Parathyroid adenoma (tissue), 2 donors: Measurements from ENCODE around the gene PCDHGA2.
"Not testable (repeated sequence)": the region's sequence is repeated elsewhere in the genome, so short reads cannot be mapped to it uniquely, and the experiment has no call there.

Experiments used
- H2AFZ ChIP-seq: fragments of 300-600 bp; sonication (generic); one replicate; pipeline ENCODE4 v1.7.0; 2017; ENCODE audit warnings: antibody characterized with exemption, mild to moderate bottlenecking
- H3K27ac ChIP-seq: fragments of 300-600 bp; sonication (generic); one replicate; pipeline ENCODE4 v1.7.0; 2017
- H3K27me3 ChIP-seq: fragments of 300-600 bp; sonication (generic); one replicate; pipeline ENCODE4 v1.7.0; 2017; ENCODE audit warnings: low read length; ENCODE audit not compliant: control insufficient read depth, insufficient read depth
- H3K36me3 ChIP-seq: fragments of 300-600 bp; sonication (generic); one replicate; pipeline ENCODE4 v1.7.0; 2017; ENCODE audit warnings: low read length; ENCODE audit not compliant: control insufficient read depth, insufficient read depth
- H3K4me1 ChIP-seq: fragments of 300-600 bp; sonication (generic); one replicate; pipeline ENCODE4 v1.7.0; 2017; ENCODE audit warnings: control low read depth
- H3K4me2 ChIP-seq: fragments of 300-600 bp; sonication (generic); one replicate; pipeline ENCODE4 v1.7.0; 2017; ENCODE audit warnings: low read length
- H3K4me3 ChIP-seq: fragments of 300-600 bp; sonication (generic); one replicate; pipeline ENCODE4 v1.7.0; 2017; ENCODE audit warnings: low read depth, low read length
- H3K79me2 ChIP-seq: fragments of 300-600 bp; sonication (generic); one replicate; pipeline ENCODE4 v1.7.0; 2017; ENCODE audit warnings: control low read depth
- H3K9ac ChIP-seq: fragments of 300-600 bp; sonication (generic); one replicate; pipeline ENCODE4 v1.7.0; 2017; ENCODE audit warnings: mild to moderate bottlenecking
- H3K9me3 ChIP-seq: fragments of 300-600 bp; sonication (generic); one replicate; pipeline ENCODE4 v1.7.0; 2017; ENCODE audit warnings: low read length; ENCODE audit not compliant: control insufficient read depth
- CTCF ChIP-seq: fragments of 300-600 bp; sonication (generic); IDR thresholded peaks from one replicate; pipeline ENCODE4 v1.7.0; 2017; ENCODE audit warnings: antibody characterized with exemption, mild to moderate bottlenecking
- donor health status: primary hyperparathyroidism.

Gene PCDHGA2

GRCh38 chr5:141338538-141339306 lies at the start of gene PCDHGA2:
PCDHGA2 (plus strand) TSS chr5:141338760.
- TF ChIP-seq CTCF = no peak
- H3K4me3 ChIP-seq = no peak within 1 kb of the TSS
- no peaks in the 10 kb centered on the region for H3K79me2 ChIP-seq
- H3K36me3 ChIP-seq = peaks cover 3% of the 10 kb centered on the region
- no peaks in the 10 kb centered on the region for H3K4me1 ChIP-seq
- H3K27ac ChIP-seq = no peak within 1 kb of the TSS
- peaks cover 8% of the 10 kb centered on the region for H3K9me3 ChIP-seq
- H2AFZ ChIP-seq = no peak within 1 kb of the TSS
- no peaks in the 10 kb centered on the region for H3K27me3 ChIP-seq
- H3K4me2 ChIP-seq = no peak within 1 kb of the TSS
- H3K9ac ChIP-seq = no peak within 1 kb of the TSS

DNA sequence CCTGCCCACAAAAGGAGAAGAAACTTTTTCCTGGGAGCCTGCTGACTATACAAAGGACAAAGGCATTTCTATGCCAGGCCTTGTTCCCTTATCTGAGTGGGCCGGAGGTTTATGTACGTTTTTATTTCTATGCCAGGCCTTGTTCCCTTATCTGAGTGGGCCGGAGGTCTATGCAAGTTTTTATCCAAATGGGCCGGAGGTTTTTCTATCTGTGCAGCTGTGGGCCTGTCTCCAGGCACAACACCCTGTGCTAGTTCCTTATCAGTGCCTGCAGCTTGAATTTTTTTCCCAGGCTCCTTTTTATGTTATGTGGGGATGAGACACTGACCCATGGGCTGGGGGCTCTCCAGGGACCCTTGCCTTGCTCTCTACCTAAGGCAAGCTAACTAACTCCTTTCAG lies 40.2 kb upstream of the PCDHGA2 start:
- no peaks in the 10 kb centered on the region for H3K9me3 ChIP-seq
- no peak overlapping the region for H3K9ac ChIP-seq
- no peaks in the 10 kb centered on the region for H3K27me3 ChIP-seq
- H2AFZ ChIP-seq = no peak overlapping the region
- H3K36me3 ChIP-seq = no peaks in the 10 kb centered on the region
- TF ChIP-seq CTCF = no peak
- no peak overlapping the region for H3K4me2 ChIP-seq
- H3K4me3 ChIP-seq = no peak overlapping the region
- no peaks in the 10 kb centered on the region for H3K79me2 ChIP-seq
- H3K4me1 ChIP-seq = no peaks in the 10 kb centered on the region
- no peak overlapping the region for H3K27ac ChIP-seq

DNA sequence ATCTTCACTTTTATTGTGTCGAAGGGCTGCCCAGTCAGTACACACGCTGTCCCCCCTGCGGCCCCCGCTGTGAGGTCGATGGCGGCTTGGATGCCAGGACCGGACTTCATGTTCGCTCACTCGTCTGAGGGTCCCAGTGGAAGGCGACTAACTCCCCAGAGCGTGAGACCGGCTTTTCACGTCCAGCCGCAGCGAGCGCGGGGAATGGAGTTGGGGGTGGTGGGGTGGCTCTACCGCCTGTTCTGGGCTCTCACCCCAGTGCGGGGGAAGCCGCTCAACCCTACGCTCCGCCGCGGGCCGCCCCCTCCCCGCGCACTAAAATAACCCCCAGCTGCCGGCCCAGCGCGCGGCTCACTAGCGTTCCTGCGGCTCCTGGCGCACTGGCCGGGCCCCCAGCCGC lies 34.8 kb upstream of the PCDHGA2 start, which contains the start of gene SLC25A2:
TSS of gene SLC25A2 (minus strand) at position 294 of the 400 bp plus-strand sequence. CDS start at position 110, 184 bp downstream.
- no peaks in the 10 kb centered on the region for H3K36me3 ChIP-seq
- H2AFZ ChIP-seq = no peak within 1 kb of the TSS
- H3K9ac ChIP-seq = no peak within 1 kb of the TSS
- TF ChIP-seq CTCF = no peak
- no peaks in the 10 kb centered on the region for H3K4me1 ChIP-seq
- no peak within 1 kb of the TSS for H3K27ac ChIP-seq
- H3K79me2 ChIP-seq = no peaks in the 10 kb centered on the region
- no peak within 1 kb of the TSS for H3K4me3 ChIP-seq
- no peak within 1 kb of the TSS for H3K4me2 ChIP-seq
- no peaks in the 10 kb centered on the region for H3K9me3 ChIP-seq
- H3K27me3 ChIP-seq = no peaks in the 10 kb centered on the region

- Histone ChIP-seq H3K27me3 (no peaks in the 10 kb centered on the region), H3K4me1 (no peaks in the 10 kb centered on the region), H3K27ac (no peak overlapping the region), H3K4me3 (no peak overlapping the region), H3K9ac (no peak overlapping the region), H3K36me3 (no peaks in the 10 kb centered on the region), H3K9me3 (no peaks in the 10 kb centered on the region), H3K79me2 (no peaks in the 10 kb centered on the region), H3K4me2 (no peak overlapping the region), H2AFZ (no peak overlapping the region)
- TF ChIP-seq CTCF = no peak
These were observed 31.9 kb upstream of the PCDHGA2 start for GRCh38 chr5:141306630-141307029.

- H3K9ac ChIP-seq = no peak overlapping the region
- TF ChIP-seq CTCF = no peak
- H3K4me2 ChIP-seq = no peak overlapping the region
- H3K27ac ChIP-seq = no peak overlapping the region
- no peak overlapping the region for H3K4me3 ChIP-seq
- no peak overlapping the region for H2AFZ ChIP-seq
- peaks cover 21% of the 10 kb centered on the region for H3K36me3 ChIP-seq
- H3K4me1 ChIP-seq = no peaks in the 10 kb centered on the region
- H3K9me3 ChIP-seq = peaks cover 14% of the 10 kb centered on the region
- H3K79me2 ChIP-seq = peaks cover 2% of the 10 kb centered on the region
- no peaks in the 10 kb centered on the region for H3K27me3 ChIP-seq
These were observed 24.8 kb upstream of the PCDHGA2 start for GRCh38 chr5:141313711-141314110.

GRCh38 chr5:141316963-141317362 lies 21.6 kb upstream of the PCDHGA2 start:
- Histone ChIP-seq H3K9me3 (peaks cover 33% of the 10 kb centered on the region), H3K79me2 (peaks cover 13% of the 10 kb centered on the region), H3K36me3 (peaks cover 41% of the 10 kb centered on the region)
- H3K4me2 ChIP-seq, H3K27me3 ChIP-seq, H3K9ac ChIP-seq, H3K27ac ChIP-seq, H2AFZ ChIP-seq, H3K4me3 ChIP-seq, H3K4me1 ChIP-seq: not testable (repeated sequence)
